Measurements from ENCODE around the gene FGF18. TPM values are rescaled to one million over a fixed set of nuclear protein-coding genes. Genes with fewer than 3 reads are reported as not detected.

Gene FGF18
- total RNA-seq, 1 donor from 2014 or later: 2.6 TPM

- Mint-ChIP-seq H3K9me3 (ENCODE audit: low read depth) (no peaks in the 10 kb centered on the region), H3K4me1 (ENCODE audit: low read depth) (peaks cover 10% of the 10 kb centered on the region), H3K4me3 (ENCODE audit: low read depth) (no peak overlapping the region), H3K27me3 (peaks cover 6% of the 10 kb centered on the region), H3K36me3 (ENCODE audit: insufficient read depth) (no peaks in the 10 kb centered on the region), H3K27ac (no peak overlapping the region)
- no peak for DNase-seq (ENCODE audit: low spot score, unreplicated experiment)
- TF ChIP-seq CTCF (IDR thresholded peaks at IDR 0.05; ENCODE audit: unreplicated experiment): no peak
Observed at GRCh38 chr5:171498166-171498565, 78.7 kb downstream of the FGF18 start.

- peaks cover 3% of the 10 kb centered on the region for H3K27me3 Mint-ChIP-seq
- H3K4me3 Mint-ChIP-seq (ENCODE audit: low read depth): no peak overlapping the region
- H3K9me3 Mint-ChIP-seq (ENCODE audit: low read depth): no peaks in the 10 kb centered on the region
- no peak overlapping the region for H3K27ac Mint-ChIP-seq
- peaks cover 2% of the 10 kb centered on the region for H3K4me1 Mint-ChIP-seq (ENCODE audit: low read depth)
- no peak for TF ChIP-seq CTCF (IDR thresholded peaks at IDR 0.05; ENCODE audit: unreplicated experiment)
- H3K36me3 Mint-ChIP-seq (ENCODE audit: insufficient read depth): no peaks in the 10 kb centered on the region
- no peak for DNase-seq (ENCODE audit: low spot score, unreplicated experiment)
Observed at GRCh38 chr5:171499611-171500010, 80.2 kb downstream of the FGF18 start.

- H3K27ac Mint-ChIP-seq: no peak overlapping the region
Observed at GRCh38 chr5:171505473-171506043, 86.1 kb downstream of the FGF18 start.

GRCh38 chr5:171506951-171507350 is 87.5 kb downstream of the FGF18 start:
- DNase-seq (ENCODE audit: low spot score, unreplicated experiment): no peak
- H3K9me3 Mint-ChIP-seq (ENCODE audit: low read depth): no peaks in the 10 kb centered on the region
- H3K36me3 Mint-ChIP-seq (ENCODE audit: insufficient read depth): no peaks in the 10 kb centered on the region
- peaks cover 14% of the 10 kb centered on the region for H3K27me3 Mint-ChIP-seq
- H3K27ac Mint-ChIP-seq: no peak overlapping the region
- TF ChIP-seq CTCF (IDR thresholded peaks at IDR 0.05; ENCODE audit: unreplicated experiment): no peak
- no peak overlapping the region for H3K4me3 Mint-ChIP-seq (ENCODE audit: low read depth)
- H3K4me1 Mint-ChIP-seq (ENCODE audit: low read depth): no peaks in the 10 kb centered on the region

More at GRCh38 chr5:171505473-171506043, 86.1 kb downstream of the FGF18 start:
- Mint-ChIP-seq H3K27me3 (peaks cover 10% of the 10 kb centered on the region), H3K4me1 (ENCODE audit: low read depth) (no peaks in the 10 kb centered on the region), H3K36me3 (ENCODE audit: insufficient read depth) (no peaks in the 10 kb centered on the region), H3K9me3 (ENCODE audit: low read depth) (no peaks in the 10 kb centered on the region), H3K4me3 (ENCODE audit: low read depth) (no peak overlapping the region)
- no peak for TF ChIP-seq CTCF (IDR thresholded peaks at IDR 0.05; ENCODE audit: unreplicated experiment)
- no peak for DNase-seq (ENCODE audit: low spot score, unreplicated experiment)

Small RNAs within 50 kb of the gene (microRNA-seq; reads per million reads assigned to microRNA genes)
- gene MIR3912 (ENCODE audit: borderline number of aligned reads, unreplicated experiment): 6.6 reads per million, percentile 6 among the genes with 10 or more reads in this experiment

Other genes with a start within 250 kb of the FGF18 start
- gene TLX3, start 110.4 kb upstream of the FGF18 start, total RNA-seq: not detected in 2 replicates
- 1,367 and 1,453 TPM in 2 replicates for gene NPM1, start 31.8 kb upstream of the FGF18 start, total RNA-seq

All from progenitor cell of endocrine pancreas (in vitro differentiated cells).